ENCODE data around the gene CBL. TPM values are rescaled to one million over a fixed set of nuclear protein-coding genes. Genes with fewer than 3 reads are reported as not detected.

The CBL gene
- total RNA-seq, 4 donors from 2014 or later, result 20.2 to 29.2 (median 25.1) TPM

DNA sequence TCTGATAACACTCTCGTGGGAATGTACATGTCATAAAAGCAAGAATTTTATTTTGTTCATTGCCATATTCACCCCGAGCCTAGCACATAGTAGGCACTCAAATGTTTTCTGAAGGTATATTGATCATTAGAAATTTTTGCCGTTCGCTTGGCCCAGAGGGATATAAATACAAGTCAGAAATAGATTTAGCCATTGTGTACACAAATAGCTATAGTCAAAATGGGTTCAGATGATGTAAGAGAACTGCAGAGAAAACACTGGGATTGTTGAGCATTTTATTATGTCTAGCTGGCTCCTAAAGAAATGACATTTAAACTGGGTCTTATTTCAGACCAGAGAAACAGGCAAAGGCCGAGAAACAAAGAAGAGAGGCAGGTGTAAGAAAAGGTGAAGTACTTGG lies 61.5 kb downstream of the CBL start:
- Histone ChIP-seq H3K4me1 (peaks cover 0 to 35% (median 10%) of the 10 kb centered on the region in 3 donors), H3K9me3 (no peaks in the 10 kb centered on the region), H3K27ac (no peak overlapping the region), H3K4me3 (no peak overlapping the region), H3K36me3 (peaks cover 0 to 9% of the 10 kb centered on the region in 2 donors), H3K27me3 (no peaks in the 10 kb centered on the region)
- TF ChIP-seq POLR2AphosphoS5 (IDR thresholded peaks at IDR 0.05) (no peak), POLR2A (IDR thresholded peaks at IDR 0.05) (no peak), EP300 (IDR thresholded peaks at IDR 0.05) (no peak)
- TF ChIP-seq, protein P1, sequence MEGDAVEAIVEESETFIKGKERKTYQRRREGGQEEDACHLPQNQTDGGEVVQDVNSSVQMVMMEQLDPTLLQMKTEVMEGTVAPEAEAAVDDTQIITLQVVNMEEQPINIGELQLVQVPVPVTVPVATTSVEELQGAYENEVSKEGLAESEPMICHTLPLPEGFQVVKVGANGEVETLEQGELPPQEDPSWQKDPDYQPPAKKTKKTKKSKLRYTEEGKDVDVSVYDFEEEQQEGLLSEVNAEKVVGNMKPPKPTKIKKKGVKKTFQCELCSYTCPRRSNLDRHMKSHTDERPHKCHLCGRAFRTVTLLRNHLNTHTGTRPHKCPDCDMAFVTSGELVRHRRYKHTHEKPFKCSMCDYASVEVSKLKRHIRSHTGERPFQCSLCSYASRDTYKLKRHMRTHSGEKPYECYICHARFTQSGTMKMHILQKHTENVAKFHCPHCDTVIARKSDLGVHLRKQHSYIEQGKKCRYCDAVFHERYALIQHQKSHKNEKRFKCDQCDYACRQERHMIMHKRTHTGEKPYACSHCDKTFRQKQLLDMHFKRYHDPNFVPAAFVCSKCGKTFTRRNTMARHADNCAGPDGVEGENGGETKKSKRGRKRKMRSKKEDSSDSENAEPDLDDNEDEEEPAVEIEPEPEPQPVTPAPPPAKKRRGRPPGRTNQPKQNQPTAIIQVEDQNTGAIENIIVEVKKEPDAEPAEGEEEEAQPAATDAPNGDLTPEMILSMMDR (IDR thresholded peaks at IDR 0.05), result no peak
- no peak for ATAC-seq
- 77 to 91% methylated on average over 5 of the region's 5 CpGs for WGBS, 2 donors (ENCODE audit: low coverage in 1 of 2)

DNA sequence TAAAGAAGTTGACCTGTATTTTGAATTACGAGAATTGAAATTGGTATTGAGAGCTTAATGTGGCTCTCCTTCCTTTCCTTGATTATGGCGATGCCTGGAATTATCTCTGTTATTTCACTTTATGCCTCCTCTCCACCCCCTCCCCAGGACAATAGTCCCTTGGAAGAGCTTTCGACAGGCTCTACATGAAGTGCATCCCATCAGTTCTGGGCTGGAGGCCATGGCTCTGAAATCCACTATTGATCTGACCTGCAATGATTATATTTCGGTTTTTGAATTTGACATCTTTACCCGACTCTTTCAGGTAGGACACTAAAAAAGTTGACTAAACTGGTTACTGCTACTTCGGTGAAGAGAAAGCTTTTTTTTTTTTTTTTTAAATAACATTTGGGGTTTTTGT lies 67.6 kb downstream of the CBL start:
- no peak overlapping the region for H3K27ac ChIP-seq
- TF ChIP-seq POLR2A (IDR thresholded peaks at IDR 0.05) (no peak), EP300 (IDR thresholded peaks at IDR 0.05) (no peak)
- TF ChIP-seq, protein P1 (IDR thresholded peaks at IDR 0.05), result no peak
- no peaks in the 10 kb centered on the region for H3K9me3 ChIP-seq
- H3K36me3 ChIP-seq, result peaks cover 0 to 69% of the 10 kb centered on the region in 2 donors
- 91 to 96% methylated on average over 6 of the region's 6 CpGs for WGBS, 2 donors (ENCODE audit: low coverage in 1 of 2)
- no peak overlapping the region for H3K4me3 ChIP-seq
- no peak for ATAC-seq
- peaks cover 0 to under 1% (median 0%) of the 10 kb centered on the region in 3 donors for H3K4me1 ChIP-seq
- no peaks in the 10 kb centered on the region for H3K27me3 ChIP-seq

DNA sequence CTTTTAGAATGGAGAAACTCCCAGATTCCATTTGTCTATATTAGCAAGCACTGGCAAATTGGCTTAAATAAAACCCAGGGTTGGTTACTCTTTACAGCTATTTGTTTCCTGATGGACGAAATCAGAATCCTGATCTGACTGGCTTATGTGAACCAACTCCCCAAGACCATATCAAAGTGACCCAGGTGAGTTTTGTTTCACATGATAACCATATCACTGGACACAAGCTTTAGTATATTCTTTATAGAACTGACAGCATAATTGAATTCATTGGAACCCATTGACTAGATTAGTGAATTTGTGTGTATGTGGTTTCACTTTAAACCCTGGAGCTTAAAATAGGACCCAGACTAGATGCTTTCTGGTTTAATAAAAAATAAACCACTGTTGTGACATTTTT lies 71.5 kb downstream of the CBL start:
- H3K9me3 ChIP-seq, result peaks cover 0 to 1% (median 0%) of the 10 kb centered on the region in 3 donors
- no peaks in the 10 kb centered on the region for H3K27me3 ChIP-seq
- ATAC-seq, result no peak
- TF ChIP-seq POLR2AphosphoS5 (IDR thresholded peaks at IDR 0.05), result no peak
- no peak for TF ChIP-seq POLR2A (IDR thresholded peaks at IDR 0.05)
- TF ChIP-seq, protein P1 (IDR thresholded peaks at IDR 0.05), result no peak
- no peak for TF ChIP-seq EP300 (IDR thresholded peaks at IDR 0.05)
- no peak overlapping the region for H3K4me3 ChIP-seq
- WGBS, 2 donors (ENCODE audit: low coverage in 1 of 2), result 86 to 100% methylated on average over 1 of the region's 1 CpG
- no peaks in the 10 kb centered on the region for H3K4me1 ChIP-seq
- no peak overlapping the region for H3K27ac ChIP-seq
- peaks cover 0 to 85% of the 10 kb centered on the region in 2 donors for H3K36me3 ChIP-seq

DNA sequence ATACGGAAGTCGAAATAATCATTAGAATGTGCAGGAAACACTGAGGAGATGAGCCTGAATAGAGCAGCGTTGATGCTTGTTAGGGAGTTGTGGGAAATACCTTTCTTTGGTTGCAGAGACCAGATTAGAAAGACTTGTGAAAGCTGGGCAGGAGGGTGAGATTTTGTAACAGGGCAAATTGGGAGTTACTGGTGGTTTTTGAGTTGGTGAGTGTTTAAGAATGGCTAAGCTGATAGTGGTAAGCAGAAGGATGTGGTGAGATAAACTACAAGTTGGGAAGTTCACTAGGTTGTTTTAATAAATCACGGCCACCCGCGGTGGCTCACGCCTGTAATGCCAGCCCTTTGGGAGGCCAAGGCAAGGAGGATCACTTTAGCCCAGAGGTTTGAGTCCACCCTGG lies 76.4 kb downstream of the CBL start:
- Histone ChIP-seq H3K27me3 (no peaks in the 10 kb centered on the region), H3K9me3 (peaks cover 0 to 1% (median 0%) of the 10 kb centered on the region in 3 donors), H3K36me3 (peaks cover 0 to 63% of the 10 kb centered on the region in 2 donors), H3K4me1 (peaks cover 0 to 12% (median 0%) of the 10 kb centered on the region in 3 donors), H3K27ac (no peak overlapping the region), H3K4me3 (no peak overlapping the region)
- 90 to 95% methylated on average over 2 to 7 of the region's 7 CpGs for WGBS, 2 donors (ENCODE audit: low coverage in 1 of 2)
- ATAC-seq, result no peak
- TF ChIP-seq POLR2AphosphoS5 (IDR thresholded peaks at IDR 0.05), result no peak
- TF ChIP-seq, protein P1 (IDR thresholded peaks at IDR 0.05), result no peak
- no peak for TF ChIP-seq POLR2A (IDR thresholded peaks at IDR 0.05)
- TF ChIP-seq EP300 (IDR thresholded peaks at IDR 0.05), result no peak

DNA sequence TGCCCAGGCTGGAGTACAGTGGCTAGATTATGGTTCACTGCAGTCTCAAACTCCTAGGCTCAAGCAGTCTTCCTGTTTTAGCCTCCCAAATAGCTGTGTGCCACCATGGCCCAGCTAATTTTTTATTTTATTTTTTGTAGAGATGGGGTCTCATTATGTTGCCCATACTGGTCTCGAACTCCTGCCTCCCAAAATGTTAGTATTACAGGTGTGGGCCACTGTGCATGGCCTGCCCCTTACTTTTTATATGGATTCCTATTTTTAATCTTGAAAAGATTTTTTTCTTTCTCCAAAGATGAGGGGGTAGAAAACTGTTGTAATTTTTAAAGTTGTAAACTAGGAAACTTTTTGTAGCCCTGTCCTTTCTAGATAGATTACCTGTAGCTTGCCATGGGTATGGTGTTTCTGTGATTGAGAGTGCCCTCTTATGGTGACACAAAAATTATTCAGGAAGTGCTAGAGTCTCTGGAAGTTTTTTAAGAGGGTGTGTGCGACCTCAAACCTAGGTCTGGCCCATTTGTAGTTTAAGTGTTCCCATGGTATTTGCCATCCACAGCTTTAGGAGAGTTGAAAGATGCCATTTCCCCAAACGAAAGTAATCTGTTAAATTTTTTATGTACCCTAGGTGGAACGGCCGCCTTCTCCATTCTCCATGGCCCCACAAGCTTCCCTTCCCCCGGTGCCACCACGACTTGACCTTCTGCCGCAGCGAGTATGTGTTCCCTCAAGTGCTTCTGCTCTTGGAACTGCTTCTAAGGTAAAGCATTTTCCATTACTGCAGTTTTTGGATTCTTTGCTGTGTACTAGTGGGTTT lies 78.4 kb downstream of the CBL start:
- 46 to 62% methylated on average over 7 to 9 of the region's 9 CpGs for WGBS, 2 donors (ENCODE audit: low coverage in 1 of 2)
- no peak for ATAC-seq

More for the DNA sequence above, 78.4 kb downstream of the CBL start:
- H3K4me3 ChIP-seq, result no peak overlapping the region
- no peak for TF ChIP-seq POLR2AphosphoS5 (IDR thresholded peaks at IDR 0.05)
- TF ChIP-seq, protein P1 (IDR thresholded peaks at IDR 0.05), result peak; percentile 24 to 62 (median 57)
- peaks cover 0 to 1% (median 0%) of the 10 kb centered on the region in 3 donors for H3K9me3 ChIP-seq
- H3K4me1 ChIP-seq, result peaks cover 0 to 25% (median 0%) of the 10 kb centered on the region in 3 donors
- no peaks in the 10 kb centered on the region for H3K27me3 ChIP-seq
- peaks cover 0 to 53% of the 10 kb centered on the region in 2 donors for H3K36me3 ChIP-seq
- H3K27ac ChIP-seq, result no peak overlapping the region
